Lower leg skin (tissue), 3 donors: ENCODE results near the gene PRELID1.

Experiments used
- POLR2A ChIP-seq, 2 donors: fragments of 450-650 bp; IDR thresholded peaks; one replicate each; pipeline ENCODE4 v1.6.1; 2016 to 2017; ENCODE audit warnings: antibody characterized with exemption in 2 of 2, mild to moderate bottlenecking in 1 of 2, moderate library complexity in 1 of 2
- TF ChIP-seq, protein P1 (sequence below), 3 donors: fragments of 450-650 bp; IDR thresholded peaks; one replicate each; pipeline ENCODE4 v1.5.1; 2016; ENCODE audit warnings: antibody characterized with exemption in 3 of 3, mild to moderate bottlenecking in 3 of 3, moderate library complexity in 2 of 3

- TF ChIP-seq, protein P1, sequence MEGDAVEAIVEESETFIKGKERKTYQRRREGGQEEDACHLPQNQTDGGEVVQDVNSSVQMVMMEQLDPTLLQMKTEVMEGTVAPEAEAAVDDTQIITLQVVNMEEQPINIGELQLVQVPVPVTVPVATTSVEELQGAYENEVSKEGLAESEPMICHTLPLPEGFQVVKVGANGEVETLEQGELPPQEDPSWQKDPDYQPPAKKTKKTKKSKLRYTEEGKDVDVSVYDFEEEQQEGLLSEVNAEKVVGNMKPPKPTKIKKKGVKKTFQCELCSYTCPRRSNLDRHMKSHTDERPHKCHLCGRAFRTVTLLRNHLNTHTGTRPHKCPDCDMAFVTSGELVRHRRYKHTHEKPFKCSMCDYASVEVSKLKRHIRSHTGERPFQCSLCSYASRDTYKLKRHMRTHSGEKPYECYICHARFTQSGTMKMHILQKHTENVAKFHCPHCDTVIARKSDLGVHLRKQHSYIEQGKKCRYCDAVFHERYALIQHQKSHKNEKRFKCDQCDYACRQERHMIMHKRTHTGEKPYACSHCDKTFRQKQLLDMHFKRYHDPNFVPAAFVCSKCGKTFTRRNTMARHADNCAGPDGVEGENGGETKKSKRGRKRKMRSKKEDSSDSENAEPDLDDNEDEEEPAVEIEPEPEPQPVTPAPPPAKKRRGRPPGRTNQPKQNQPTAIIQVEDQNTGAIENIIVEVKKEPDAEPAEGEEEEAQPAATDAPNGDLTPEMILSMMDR (IDR thresholded peaks at IDR 0.05) = no peak
- TF ChIP-seq POLR2A (IDR thresholded peaks at IDR 0.05) = no peak
These were observed 12.4 kb downstream of the PRELID1 start for GRCh38 chr5:177316005-177316404.
